Left renal pelvis (tissue), 4 donors: ENCODE measurements around the gene MIOX. TPM values are rescaled to one million over a fixed set of nuclear protein-coding genes. Genes with fewer than 3 reads are reported as not detected.
A peak's percentile ranks its signal among the peaks of the same experiment; 100 is the strongest.

Experiments
- DNase-seq, 4 donors: peaks; one replicate each; pipeline ENCODE4 v3.0.0-alpha.2; 2013; ENCODE audit warnings: low read depth in 4 of 4, low spot score in 3 of 4
- polyA plus RNA-seq, 4 donors: library from polyadenylated mRNA; unstranded; fragments of 120-200 nt; gene quantifications; one replicate each; pipeline ENCODE4 v1.2.1, GENCODE V29; 2013; ENCODE audit not compliant: insufficient read length in 4 of 4

MIOX gene
- polyA plus RNA-seq, 4 donors, result 0.44 to 12.5 (median 6.1) TPM

DNA sequence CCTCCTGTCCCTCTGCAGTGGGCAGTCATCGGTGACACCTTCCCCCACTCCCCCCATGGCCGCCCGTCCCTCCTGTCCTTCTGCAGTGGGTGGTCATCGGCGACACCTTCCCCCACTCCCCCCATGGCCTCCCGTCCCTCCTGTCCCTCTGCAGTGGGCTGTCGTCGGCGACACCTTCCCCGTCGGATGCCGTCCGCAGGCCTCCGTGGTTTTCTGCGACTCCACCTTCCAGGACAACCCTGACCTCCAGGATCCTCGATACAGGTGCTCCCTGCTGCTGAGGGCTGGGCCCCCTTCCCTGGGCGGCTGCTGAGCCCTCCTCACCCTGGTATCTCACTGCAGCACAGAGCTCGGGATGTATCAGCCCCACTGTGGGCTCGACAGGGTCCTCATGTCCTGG lies 2.2 kb downstream of the MIOX start:
- no peak for DNase-seq

- no peak for DNase-seq
These were observed 2.9 kb downstream of the MIOX start for GRCh38 chr22:50489363-50490243.

DNA sequence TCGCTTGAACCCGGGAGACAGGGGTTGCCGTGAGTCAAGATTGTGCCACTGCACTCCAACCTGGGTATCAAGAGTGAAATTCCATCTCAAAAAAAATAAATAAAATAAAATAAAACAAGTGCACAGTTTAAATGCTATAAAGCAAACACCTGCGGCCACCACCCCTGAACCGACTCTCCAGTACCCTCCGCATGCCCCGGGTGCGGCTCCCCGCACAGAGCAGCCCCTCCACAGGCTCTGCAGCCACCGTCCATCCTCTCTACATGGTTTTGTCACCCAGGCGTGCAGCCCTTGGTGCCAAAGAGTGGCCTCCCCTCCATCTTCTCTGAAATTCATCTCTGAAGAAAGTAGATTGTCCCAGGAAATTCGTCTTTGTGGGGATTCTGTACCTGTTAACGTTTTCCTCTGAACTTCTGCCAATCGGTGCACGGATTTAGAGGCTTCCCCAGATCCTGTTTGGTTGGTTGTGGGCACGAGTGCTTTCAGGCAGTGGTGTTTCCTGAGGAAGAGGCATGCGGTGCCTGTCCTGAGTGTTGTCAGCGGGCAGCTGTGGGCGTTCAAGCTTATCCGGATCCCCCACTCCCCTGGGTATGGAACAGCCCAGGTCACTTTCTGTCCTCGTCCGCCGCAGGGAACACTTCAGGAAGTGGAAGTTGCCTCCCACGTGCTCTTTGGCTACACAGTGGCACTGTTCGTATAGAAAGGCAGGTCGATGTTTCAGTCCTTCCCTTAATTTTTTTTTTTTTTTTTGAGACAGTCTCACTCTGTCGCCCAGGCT lies 4.1 kb downstream of the MIOX start:
- no peak for DNase-seq

GRCh38 chr22:50497093-50497492 lies 10.4 kb downstream of the MIOX start:
- DNase-seq, result no peak

DNA sequence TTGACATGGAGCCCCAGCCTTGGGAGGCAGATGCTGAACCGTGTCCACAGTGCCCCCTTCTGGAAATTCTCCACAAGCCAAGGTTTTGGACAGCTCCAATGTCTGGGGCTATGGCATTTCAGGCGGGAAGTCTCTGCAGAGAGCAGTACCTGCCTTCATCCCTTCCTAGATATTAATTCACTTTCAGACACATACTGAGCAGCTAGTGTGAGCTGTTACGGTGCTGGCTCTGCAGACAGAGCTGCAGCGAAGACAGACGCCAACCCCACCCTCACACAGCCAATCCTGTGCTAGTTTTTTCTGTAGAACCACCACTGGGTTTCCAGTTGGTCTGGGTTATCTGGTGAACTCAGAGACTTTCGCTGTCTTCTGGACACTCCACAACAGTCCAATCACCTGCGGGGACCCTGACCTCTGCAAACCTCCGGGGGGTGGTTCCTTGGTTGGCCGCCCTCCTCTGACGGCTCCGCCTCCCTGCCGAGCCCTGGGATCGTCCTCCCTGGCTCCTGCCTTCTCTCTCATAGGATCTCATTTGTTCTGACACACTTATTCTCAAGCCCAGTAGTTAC lies 11.7 kb downstream of the MIOX start:
- DNase-seq, result no peak

DNA sequence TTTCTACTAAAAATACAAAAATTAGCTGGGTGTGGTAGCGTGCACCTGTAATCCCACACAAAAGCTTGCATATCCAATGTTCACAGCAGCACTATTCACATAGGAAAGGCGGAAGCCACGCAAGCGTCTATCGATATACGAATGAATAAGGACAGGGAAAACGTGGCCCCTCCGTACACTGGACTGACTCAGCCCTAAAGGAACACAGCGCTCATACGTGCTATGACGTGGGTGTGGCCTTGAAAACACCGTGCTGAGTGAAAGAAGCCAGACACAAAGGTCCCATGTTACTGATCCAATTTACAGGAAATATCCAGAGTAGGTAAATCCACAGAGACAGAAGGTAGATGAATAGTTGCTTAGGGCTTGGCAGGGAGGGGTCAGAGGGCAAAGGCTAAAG lies 13.8 kb downstream of the MIOX start:
- no peak for DNase-seq

DNA sequence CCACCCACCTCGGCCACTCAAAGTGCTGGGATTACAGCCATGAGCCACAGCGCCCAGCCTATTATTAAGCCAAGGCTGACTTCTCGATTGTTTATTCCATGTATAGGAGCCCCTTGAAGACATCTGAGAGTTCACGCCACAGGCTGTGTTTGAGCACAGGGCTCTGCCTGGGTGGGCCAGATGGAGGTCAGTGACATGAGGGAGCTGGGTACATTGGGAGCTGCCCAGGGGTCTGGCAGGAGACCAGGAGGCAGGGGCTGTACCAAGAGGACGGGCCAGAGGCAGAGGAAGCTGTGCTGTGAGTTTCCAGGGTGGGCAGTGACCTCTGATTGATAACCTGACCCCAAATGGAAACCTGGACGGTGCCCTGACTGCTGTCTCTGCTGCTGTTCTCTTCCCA lies 15.4 kb downstream of the MIOX start:
- DNase-seq, result no peak

DNA sequence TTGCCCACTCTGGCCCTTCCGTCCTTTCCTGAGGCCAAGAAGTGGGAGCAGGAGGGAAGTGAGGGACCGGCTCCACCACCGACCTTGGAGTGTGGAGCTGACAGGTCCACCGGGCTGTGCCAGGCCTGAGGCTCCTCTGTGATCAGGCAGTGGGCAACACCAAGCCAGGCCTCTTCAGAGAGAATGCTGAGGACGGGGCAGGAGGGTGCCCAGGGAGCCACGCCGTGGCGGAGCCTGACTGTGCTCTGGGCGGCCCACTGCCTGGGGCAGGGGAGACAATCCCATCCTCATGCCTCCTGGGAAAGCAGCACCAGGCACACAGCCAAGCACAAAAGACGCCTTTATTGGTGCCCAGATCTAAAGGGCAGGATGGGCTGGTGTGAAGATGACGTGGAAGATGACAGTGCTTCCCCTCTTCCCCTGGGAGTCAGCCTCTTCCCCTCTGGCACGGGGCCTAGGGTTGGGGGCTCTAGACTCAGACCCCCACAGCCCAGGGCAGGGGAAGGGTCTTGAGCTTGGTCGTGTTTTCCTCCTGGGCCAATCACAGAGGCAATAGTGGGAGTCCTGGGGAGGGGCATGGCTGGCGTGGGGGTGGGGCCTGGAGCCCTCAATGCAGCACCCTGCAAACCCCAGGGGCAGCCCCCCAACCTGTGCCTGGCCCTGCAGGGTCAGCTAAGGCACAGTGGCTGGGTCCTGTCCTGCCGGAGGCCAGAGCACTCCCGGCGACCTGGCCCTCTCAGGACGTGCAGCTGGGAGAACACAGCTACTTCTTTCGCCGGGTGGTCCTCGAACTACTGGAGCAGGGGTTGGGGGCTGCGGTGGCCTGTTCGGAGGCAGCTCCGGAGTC lies 16.2 kb downstream of the MIOX start:
- DNase-seq, result no peak

DNA sequence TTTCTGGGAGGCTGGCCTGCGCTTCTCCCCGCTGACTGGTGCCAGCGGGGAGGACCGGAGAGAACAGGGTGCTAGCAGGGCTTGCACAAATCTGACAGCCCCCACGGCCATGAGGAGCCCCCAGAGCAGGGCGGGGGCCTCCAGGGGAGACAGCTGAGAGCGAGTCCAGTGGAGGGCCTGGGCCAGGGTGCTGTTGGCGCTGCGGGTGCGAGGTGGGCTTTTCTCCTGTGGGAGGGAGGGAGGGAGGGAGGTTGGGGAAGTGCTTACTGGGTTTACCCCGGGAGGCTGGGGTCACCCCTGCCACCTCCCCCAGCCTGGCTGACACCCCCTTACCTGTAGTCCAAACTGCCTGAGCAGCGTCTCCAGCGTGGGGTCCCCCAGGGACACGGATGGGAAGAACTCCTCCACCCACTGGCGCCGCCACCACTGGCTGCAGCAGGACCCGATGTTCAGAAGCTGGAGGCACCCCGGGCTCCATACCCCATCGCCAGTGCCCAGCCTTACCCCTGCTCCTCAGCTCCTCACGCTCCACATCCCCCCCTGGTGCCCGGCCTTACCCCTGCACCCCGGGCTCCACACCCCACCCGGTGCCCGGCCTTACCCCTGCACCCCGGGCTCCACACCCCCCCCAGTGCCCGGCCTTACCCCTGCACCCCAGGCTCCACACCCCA lies 17.0 kb downstream of the MIOX start:
- DNase-seq, result no peak

DNA sequence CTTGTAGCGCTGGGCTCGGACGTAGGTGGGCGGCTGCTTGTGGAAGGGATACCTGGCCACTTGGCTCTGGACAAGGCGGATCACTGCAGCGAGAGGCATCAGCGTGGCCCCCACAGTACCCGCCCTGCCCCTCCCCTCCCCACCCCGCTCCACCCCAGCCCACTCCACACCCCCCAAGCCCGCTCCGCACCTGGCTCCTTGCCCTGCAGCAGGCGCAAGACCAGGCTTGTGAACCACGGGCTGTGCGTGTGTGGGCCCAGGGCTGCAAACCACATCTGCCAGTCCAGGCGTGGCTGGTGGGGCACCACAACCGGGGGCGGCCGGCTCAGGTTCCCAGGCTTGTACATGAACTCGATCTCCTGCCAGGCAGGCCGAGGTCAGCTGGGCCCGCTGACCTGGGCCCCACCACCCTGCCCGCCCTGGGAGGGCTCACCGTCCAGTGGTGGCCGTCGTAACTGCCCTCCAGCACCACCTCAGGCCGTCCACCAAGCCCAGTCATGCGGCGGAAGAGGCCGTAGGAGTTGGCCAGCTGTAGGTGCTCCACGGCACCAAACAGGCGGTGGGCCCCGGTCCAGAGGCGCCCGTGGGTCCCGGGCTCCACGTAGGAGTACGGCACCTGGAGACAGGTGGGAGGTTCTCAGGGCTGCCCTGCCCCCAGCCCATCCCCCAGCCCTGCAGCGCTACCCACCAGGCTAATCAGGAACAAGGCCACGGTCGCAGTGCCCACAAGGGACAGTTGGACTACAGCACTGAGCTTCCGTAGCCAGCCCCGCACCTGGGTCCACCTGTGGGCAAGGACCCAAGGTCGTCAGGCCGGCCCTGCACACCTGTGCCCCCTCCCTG lies 17.9 kb downstream of the MIOX start:
- no peak for DNase-seq

- no peak for DNase-seq
These were observed 18.7 kb downstream of the MIOX start for GRCh38 chr22:50505276-50505775.

DNA sequence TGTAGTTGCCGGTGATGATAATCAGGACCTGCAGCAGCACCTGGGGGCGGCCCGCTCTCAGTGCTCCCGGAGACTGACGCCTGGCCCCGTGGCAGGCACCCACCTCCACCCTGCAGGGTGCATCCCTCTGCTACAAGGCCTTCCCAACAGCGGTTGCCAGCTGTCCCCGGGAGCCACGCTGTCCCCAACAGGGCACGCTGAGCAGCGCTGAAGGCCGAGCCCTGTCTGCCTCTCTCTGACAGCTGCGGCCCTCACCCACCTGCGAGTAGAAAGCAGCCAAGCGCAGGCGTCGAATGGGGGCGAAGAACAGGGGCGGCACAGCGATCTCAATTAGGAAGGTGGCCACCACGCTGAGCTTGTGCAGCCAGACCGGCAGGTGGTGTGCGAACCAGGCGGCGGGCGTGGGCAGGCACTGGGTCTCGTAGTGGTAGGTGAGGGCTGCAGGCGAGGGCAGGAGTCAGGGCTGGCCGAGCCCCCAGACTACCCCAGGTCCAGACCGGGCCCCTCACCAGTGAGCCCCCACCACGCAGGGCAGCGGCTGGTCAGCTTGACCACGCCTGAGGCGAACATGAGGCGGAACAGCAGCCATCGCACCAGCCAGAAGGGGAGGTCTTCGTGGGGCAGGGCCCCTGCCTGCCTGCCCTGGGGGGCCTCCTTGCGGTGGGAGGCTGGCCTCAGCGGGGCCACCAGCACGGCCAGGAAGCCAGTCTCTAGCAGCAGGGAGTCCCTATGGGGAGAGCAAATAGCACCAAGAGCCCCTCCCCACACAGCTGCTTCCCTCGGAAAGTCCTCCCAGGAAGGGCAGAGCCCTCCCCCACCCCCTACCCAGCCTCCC lies 19.3 kb downstream of the MIOX start:
- no peak for DNase-seq

GRCh38 chr22:50506611-50507420 lies 20.2 kb downstream of the MIOX start:
- no peak for DNase-seq

DNA sequence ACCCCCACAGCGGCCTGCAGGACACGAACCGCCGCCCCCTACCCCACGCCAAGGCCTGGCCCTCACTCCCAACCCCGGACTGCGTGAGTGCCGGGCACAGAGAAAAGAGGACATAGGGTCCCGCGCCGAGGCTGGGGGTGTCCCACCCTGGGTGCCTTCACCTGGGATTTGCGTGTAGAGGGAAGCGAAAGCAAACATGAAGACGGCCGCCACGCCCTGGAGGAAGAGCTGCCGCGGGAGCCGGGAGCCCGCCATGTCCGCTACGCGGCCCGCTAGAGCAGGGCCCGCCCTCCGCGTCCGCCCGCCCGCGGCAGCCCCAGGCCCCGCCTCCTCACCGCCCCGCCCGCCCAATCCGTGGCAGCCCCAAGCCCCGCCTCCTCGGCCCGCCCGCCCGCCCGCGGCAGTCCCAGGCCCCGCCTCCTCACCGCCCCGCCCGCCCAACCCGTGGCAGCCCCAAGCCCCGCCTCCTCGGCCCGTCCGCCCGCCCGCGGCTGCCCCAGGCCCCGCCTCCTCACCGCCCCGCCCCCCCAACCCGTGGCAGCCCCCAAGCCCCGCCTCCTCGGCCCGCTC lies 20.8 kb downstream of the MIOX start, which contains the start of gene LMF2:
Gene LMF2, minus strand, starts transcription at position 282 of the 570 bp plus-strand sequence. Its CDS starts 27 bp downstream, at position 255.
- no peak for DNase-seq

GRCh38 chr22:50507991-50508884 lies 21.6 kb downstream of the MIOX start, which contains the start of gene NCAPH2:
TSS of gene NCAPH2 (plus strand) at chr22:50508224. CDS start at chr22:50508338, 114 bp downstream.
- peak; percentile 94 to 98 (median 98) for DNase-seq

- no peak for DNase-seq
These were observed 22.2 kb downstream of the MIOX start for GRCh38 chr22:50508897-50509296.
